Stimulated activated CD8-positive, alpha-beta memory T cell treated with anti-CD3 and anti-CD28 coated beads, Interleukin-2, amount 100 ng/mL, for 1 hour (primary cell): ENCODE results near the gene C1orf210.

Experiments used
- DNase-seq, 2 donors: peaks; one replicate each; pipeline ENCODE4 v3.0.0-alpha.2; 2020; ENCODE audit warnings: low read depth in 2 of 2

The C1orf210 gene

DNA sequence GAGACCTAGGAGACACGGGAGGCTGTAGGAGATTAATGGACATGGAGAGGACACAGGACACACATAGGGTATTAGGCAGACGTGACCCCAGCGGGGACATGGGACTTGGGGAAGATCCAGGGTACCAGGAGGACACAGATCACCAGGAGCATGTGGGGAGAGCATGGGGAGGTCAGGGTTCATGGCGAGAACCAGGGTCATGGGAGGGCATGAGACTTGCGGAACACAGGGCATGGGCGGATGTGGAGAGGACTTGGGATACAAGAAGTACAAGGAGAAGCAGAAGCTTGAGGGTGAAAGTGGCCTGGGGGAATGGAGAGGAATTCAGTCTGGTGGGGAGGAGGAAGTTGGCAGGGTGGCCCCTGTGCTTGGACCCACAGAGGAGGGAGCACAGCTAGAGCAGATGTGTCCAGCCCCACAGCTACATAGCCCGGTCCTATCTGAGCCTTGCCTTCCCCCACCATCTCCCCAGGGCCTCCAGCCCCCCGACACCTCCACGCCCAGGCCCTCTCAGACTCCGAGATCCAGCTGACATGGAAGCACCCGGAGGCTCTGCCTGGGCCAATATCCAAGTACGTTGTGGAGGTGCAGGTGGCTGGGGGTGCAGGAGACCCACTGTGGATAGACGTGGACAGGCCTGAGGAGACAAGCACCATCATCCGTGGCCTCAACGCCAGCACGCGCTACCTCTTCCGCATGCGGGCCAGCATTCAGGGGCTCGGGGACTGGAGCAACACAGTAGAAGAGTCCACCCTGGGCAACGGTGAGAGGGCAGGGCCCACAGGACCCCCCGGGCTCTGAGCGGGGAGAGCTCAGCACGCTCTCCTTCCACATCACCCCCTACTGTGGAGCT is 27.5 kb upstream of the C1orf210 start:
- no peak for DNase-seq

DNA sequence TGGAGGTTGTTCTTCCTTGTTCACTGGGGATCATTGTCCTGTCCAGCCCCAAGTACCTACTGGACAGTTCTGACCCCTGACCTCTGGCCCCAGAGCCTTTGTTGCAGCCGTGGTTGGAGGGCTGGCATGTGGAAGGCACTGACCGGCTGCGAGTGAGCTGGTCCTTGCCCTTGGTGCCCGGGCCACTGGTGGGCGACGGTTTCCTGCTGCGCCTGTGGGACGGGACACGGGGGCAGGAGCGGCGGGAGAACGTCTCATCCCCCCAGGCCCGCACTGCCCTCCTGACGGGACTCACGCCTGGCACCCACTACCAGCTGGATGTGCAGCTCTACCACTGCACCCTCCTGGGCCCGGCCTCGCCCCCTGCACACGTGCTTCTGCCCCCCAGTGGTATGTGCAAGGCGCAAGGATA is 26.8 kb upstream of the C1orf210 start:
- no peak for DNase-seq

DNA sequence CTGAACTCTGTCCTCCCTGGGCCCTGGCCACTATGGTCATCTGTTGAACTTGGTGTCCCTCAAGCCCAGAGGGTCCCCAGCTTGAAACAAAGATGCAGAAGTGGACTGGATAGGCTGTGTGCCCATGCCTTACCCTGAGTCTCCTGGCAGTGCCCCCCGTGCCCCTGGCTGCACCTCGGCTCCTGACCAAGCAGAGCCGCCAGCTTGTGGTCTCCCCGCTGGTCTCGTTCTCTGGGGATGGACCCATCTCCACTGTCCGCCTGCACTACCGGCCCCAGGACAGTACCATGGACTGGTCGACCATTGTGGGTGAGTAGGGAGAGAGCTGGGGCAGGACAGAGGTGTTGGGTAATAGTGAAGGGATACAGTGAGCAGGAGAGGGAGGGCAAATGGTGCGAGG is 26.1 kb upstream of the C1orf210 start:
- no peak for DNase-seq

DNA sequence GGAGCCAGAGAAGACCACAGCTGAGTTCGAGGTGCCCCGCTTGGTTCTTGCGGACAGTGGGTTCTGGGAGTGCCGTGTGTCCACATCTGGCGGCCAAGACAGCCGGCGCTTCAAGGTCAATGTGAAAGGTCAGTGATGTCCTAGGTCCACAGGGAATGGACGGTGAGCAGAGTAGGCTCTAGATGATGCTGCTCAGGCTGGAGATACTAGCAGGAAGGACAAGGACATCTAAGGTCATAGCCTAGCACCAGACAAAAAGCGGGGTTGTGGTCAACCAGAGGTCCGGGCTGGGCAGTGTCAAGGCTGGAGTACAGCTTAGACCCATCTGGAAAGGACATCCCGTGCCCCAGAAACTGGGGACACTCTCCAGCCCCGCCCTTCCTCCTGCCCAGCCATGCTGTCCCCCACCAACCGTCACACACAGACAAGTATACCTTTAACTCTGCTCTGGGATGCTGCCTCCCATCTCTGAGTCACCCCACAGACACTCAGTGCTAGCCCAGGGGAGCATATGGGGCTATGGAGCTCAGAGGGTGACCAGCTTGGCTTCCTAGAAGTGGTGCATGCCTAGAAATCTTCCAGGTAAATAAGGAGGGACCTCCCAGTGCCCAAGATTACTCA is 24.1 kb upstream of the C1orf210 start:
- no peak for DNase-seq

DNA sequence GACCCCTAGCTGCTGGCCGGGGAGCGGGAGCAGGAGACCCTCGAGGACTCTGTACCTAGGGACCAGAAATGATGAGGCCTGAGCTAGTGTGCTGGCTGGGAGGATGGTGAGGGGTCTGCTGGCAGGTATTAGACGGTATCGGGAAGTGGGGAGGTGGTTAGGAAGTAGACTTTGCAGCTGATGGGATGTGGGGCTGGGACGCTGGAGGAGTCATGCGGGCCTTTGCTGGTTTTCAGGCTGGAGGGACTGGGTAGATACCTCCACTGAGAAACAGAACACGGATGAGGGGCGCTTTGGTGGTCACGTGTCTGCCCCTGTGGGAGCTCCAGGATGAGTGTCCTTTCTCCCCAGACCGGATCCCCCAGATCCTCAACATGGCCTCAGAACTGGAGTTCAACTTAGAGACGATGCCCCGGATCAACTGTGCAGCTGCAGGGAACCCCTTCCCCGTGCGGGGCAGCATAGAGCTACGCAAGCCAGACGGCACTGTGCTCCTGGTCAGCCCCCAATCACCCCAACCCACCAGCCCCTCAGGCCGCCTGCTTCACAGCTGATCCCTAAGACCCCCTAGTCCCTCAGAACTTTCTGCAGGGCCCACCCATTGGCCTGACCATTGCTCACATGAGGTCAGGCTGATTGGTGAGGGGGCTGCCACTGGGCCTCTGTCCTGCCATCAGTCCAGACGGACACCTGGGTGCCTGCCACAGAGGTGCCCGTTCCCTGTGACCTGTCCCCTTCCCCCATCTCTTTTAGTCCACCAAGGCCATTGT is 23.4 kb upstream of the C1orf210 start:
- no peak for DNase-seq

DNA sequence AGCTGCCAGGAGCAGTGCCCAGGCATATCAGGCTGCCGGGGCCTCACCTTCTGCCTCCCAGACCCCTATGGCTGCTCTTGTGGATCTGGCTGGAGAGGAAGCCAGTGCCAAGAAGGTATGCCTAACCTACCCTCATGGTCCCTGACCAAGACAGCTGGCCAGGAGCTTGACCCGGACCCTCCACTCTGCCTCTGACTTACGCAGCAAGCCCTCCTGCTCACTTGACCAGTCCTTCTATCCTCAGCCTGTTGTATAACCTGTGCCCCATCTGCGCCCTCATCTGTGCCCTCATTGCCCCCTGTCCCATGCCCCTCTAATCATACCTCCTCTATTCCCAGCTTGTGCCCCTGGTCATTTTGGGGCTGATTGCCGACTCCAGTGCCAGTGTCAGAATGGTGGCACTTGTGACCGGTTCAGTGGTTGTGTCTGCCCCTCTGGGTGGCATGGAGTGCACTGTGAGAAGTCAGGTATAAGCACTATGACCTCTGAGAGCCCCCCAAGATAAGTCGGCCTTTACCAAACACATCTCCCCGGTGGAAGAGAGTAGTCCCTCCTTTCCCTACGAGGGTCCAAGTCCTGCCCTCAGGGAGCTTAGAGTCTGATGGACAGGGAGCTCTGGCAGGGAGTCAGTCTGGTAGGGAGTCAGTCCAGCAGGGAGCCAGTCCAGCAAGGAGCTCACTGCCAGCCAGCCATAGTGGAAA is 22.2 kb upstream of the C1orf210 start:
- DNase-seq = no peak

DNA sequence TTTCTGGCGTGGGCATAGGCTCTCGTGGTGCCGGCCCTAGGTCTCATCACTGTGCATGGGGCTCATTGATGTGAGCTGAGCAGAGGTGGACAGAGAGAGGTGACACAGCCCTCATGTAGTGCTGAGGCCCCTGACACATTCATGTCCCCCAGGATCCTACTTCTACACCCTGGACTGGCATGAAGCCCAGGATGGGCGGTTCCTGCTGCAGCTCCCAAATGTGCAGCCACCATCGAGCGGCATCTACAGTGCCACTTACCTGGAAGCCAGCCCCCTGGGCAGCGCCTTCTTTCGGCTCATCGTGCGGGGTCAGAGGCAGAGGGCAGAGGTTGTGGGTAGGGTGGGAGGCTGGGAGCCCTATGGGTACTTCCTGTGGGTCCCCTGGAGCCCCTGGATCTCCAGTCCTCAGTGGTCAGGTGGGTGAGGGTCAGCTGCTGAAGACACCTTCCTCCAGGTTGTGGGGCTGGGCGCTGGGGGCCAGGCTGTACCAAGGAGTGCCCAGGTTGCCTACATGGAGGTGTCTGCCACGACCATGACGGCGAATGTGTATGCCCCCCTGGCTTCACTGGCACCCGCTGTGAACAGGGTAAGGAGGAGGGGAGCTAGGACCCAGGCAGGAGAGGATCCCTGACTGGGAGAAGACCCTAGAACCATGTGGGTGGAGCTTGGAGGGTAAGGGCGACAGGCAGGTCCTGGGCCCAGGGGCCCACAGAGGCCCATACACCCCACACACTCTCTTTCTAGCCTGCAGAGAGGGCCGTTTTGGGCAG is 21.5 kb upstream of the C1orf210 start:
- DNase-seq = no peak

DNA sequence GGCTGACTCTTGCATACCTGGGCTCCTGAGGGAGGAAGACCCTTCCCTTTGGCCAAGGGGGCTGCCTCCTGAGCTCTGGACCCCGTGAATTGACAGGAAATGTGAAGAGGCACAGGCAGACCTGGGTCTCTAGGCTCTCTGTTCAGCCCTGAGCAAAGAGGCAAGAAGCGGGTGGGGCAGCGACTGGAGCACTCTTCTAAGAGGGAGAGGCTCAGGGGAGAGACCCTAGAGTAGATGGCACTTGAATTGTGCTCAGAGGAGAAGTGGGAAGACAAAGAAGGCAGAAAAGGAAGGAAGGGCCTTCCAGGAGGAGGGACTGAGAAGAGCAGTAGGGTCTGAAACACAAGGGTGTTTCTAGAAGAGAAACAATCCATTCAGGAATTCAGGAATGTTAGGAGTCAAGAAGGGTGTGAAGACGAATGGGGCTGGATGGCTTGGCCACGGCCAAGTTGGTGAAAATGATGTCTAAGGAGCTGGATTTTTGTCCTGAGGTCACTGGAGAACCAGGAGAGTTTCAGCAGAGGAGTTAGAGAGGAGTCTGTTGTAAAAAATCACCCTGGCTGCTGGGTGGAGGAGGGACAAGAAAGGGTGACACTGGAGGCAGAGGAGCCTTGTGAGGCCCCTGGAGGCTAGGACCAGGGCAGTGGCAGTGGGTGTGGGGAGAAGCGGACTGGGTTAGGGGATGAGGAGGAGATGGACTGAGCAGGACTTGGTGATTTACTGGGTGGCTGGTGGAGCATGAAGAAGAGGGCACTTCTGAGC is 20.7 kb upstream of the C1orf210 start:
- DNase-seq = no peak

DNA sequence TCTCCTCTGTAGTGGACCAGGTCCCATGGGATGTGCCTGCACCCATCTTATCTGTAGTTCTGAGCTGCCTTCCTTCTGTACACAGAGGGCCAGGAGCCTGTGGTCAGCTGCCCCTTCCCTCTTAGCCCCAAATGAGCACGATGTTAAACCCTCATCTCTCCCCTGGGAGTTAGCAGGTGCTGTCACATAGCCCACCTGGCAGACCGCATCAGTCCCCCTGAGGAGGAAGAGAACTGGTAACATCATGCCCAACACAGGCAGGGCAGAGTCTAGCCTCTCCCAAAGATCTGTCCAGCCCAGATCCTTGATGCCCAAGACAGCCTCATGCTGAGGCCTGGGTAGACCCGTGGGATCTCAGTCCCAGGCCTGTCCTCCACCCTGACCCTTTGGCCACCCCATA is 20.1 kb upstream of the C1orf210 start:
- DNase-seq = no peak

DNA sequence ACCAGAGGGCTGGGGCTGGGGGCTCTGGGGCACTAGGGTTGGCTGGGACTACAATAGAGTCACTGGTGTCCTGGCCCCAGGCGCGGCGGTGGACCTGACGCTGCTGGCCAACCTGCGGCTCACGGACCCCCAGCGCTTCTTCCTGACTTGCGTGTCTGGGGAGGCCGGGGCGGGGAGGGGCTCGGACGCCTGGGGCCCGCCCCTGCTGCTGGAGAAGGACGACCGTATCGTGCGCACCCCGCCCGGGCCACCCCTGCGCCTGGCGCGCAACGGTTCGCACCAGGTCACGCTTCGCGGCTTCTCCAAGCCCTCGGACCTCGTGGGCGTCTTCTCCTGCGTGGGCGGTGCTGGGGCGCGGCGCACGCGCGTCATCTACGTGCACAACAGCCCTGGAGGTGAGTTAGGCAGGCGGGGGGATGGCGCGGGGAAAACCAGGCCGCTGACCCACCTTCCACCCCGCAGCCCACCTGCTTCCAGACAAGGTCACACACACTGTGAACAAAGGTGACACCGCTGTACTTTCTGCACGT is 19.5 kb upstream of the C1orf210 start:
- DNase-seq = no peak

DNA sequence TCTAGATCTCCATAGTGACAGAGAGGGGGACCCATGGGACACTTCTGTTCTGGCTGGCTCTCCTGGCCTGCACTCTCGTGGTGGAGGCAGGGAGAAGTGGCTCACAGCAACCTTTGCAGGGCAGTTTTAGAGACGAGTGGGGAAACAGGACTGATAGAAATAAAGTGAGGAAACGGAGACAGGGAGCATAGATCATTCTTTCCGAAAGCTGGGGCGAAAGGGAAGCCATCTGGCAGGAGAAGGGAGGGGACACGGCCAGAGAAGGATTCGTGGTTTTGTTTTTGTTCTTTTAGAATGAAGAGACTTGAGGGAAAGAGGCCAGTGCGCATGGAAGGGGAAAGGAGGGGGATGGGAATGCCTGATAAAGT is 18.9 kb upstream of the C1orf210 start:
- no peak for DNase-seq

DNA sequence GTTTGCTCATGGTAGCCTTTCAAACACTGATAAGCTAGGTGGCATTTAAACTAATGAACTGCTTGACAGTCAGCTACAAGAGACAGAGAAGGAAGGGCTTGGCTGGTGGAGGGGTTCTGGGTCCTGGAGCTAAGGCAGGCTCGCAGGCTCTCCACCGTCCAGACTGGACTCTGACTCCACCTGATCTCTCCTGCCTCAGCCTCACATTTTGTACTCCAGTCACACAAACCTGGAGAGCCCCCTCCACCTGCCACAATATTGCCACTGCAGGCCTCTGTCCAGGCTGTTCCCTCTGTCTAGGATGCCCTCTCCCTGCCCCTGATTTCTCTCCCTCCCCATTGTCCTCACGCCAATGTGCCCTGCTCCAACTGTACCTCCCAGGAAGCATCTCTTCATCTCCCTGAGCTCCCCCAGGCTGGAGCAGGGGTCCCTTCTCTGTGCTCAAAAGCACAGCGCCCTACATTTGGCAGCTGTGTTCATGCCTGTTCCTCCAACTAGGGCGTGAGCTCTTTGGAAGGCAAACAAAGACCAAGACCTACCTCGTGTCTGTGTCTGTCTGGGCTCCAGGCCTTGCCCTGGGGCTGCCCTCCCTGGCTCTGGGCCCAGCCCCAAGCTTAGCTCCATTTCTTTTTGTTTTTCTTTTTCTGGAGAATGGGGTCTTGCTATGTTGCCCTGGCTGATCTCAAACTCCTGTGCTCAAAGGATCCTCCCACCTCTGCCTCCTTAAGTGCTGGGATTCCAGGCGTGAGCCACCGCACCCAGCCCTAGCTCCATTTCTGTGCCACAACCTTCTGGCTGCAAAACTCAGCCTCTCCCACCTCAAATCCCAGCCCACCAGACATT is 18.3 kb upstream of the C1orf210 start:
- DNase-seq = no peak

DNA sequence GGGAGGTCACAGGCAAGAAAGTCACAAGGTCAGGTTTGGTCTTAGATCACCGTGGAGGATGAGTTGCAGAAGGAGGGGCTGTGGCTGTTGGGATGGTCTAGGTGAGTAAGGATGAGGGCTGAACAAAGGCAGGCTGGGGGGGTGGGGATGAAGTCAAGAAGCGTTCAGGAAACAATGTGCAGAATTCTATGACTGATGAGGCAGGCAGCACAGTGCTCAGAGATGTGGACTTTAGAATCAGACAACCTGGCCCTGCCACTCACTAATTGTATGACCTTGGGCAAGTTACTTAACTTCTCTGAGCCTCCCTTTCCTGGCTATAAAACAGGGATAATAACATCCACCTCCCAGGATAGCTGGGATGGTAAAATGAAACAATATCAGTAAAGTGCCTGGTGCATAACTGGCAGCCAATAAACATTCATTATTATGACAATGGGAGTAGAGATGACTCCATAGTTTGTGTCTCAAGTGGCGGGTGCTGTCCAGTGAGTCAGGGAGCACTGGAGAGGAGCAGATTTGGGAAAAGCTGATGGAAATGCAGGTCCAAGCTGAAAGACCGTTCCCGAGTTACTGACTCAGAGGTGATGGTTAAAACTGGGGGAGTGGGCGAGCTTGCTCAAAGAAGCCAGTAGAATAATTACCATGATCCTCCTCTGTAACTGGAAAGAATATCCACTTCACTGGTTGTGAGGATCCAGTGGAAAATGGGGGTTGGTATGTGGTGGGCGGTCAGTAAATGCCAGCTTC is 17.5 kb upstream of the C1orf210 start:
- DNase-seq = no peak

DNA sequence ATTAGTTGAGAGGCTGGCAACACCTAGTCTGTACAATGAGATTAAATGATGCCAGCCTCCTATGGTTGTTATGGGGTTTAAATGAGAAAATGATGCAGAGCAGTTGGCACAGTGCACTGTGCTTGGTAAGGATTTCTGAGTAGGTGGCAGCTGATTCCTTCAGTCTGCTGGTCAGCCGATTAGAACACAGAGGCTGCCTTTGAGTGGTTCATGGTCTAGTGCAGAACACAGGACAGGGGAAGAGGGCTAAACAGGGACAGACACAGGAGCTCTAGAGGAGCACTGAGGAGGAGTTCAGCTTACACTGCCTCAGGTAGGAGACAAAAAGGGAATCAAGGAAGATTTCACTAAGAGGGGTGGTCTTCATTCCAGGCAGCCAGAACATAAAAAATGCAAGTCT is 16.8 kb upstream of the C1orf210 start:
- no peak for DNase-seq

DNA sequence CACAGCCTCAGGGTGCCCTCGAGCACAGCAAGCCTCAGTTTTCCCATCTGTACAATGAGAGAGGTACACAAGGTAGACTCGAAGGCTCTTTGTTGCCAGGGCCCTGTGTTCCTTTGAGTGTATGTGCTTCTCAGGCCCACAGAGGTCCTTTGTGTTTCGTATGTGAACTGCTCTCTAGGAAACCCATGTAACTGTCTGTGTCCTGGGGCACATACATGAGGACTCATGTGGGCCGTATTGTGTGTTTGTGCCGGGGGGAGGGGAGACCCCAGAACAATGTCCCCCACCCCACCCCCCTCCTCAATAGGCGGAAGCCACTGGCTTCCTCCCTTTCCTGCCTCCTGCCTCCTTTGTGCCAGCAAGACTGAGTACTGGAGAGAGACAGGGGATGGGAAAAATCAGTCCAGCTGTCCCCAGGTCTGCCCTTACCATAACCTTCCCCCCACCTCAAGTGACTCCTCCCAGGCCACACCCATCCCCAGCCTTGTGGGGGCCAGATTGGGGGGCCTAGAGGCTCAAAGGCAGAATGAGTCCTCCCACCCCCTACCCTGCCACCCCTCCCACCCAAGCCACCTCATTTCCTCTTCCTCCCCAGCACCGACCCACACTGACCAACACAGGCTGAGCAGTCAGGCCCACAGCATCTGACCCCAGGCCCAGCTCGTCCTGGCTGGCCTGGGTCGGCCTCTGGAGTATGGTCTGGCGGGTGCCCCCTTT is 15.2 kb upstream of the C1orf210 start, which contains the start of gene TIE1:
TSS of gene TIE1 (plus strand) at position 605 of the 717 bp plus-strand sequence. CDS start at position 695, 90 bp downstream.
- DNase-seq = no peak

DNA sequence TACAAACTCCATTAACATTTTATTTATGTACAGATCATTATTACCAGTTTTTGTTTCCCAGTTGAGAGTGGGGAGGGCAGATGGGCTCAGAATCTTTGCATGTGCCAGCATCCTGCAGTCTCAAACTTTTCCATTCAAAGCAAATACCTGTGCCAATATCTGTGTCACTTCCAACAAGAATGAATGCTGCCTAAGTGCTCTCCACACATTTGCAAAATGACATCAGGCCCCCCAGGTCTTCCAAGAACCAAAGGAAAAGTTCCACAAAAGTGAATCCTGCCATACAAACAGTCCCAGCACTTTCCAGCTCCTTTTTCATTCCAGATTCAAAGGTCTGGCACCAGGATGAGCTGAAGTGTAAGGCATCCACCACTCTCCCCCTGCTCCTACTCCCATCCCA is 13.7 kb upstream of the C1orf210 start:
- no peak for DNase-seq

DNA sequence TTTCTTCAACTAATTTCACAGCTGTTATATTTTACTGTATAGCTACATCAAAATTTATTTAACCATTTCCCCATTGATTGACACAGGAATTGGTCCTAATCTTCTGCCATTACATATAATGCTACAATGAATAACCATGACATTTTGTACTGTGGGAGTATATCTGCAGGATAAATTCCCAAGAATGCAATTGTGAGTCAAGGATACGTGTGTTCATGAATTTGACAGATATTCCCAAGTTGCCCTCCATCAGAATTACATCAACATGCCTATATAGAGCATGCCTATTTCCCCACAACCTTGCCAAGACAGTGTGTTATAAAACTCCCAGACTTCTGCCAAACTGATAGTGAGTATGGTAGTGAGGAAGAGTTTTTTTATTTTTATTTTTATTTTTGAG is 12.7 kb upstream of the C1orf210 start:
- no peak for DNase-seq

DNA sequence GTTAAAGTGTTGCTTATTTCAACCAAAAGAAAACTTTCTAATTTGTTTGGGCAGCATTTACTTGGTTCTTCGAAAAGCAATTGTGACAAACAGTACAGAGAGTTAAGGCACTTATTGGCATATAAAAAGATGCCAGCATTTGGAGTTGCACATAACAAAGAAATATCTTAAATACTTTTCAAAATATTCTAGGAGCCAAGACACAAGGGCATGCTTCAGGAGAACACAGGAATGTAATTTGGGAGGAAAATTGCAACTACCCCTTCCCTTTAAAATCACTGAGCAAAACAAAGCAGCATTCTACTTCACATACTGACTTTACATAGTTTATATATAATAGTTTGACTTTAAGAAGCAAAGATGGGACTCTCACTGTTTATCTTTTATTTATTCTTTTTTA is 10.8 kb upstream of the C1orf210 start:
- DNase-seq = no peak
